SIG-M5 (cell line): ENCODE data around the gene FHOD3.
A peak's percentile ranks its signal among the peaks of the same experiment; 100 is the strongest.
"Not testable (repeated sequence)": the region's sequence is repeated elsewhere in the genome, so short reads cannot be mapped to it uniquely, and the experiment has no call there.

Source experiments
- DNase-seq: peaks from one replicate; lab custom pipeline; 2025; lab: John Stamatoyannopoulos, UW

FHOD3 gene

DNA sequence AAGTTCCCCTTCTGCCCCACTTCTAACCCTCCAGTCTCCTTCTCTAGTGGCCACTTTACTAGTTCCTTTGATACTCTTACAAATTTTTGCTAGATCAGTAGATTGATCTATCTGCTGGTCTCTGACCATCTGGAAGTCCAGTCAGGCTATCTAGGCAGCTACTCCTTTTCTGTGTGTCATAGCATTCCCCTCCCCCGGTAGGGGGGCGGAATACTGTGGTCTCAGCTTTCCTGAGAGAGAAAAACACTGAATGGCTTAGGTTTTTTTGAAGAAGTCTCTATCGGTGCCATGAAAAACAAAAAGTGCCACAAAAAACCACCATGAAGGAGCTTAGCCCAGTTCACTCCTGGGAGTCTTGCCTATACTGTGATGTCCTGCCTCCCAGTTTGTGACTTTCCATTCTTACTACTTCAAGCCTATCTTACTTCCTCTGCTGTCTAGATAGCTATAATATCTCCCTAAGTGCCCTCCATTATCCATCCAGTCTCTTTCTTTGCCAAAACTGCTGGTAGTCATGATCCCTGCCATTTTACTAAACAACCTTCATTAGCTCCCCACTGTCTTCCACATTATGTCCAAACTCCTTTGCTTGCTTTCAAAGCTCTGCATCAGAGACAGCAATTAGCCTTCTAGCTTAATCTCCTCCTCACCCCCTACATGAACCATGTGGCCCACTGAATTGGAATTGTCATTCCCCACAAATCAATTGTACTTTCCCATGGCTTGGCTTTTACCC lies 501.4 kb downstream of the FHOD3 start:
- no peak for DNase-seq

DNA sequence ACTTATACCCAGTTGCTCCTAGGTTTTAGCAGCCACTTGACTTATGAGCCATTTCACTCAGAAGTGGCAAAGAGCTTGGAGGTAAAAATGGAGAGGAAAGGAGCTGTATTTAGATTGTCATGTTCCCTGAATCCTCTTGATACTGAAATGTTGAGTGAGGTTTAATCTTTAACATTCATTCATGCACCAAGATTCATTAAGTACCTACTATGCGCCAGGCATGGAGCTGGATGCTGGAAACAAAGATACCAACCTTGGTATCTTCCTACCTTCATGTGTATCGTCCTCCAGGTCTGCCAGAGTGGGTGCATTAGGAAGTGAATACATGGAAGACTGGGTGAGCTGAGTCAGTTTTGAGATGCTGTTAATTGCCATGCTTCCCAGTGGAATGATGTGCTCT lies 507.6 kb downstream of the FHOD3 start:
- no peak for DNase-seq

DNA sequence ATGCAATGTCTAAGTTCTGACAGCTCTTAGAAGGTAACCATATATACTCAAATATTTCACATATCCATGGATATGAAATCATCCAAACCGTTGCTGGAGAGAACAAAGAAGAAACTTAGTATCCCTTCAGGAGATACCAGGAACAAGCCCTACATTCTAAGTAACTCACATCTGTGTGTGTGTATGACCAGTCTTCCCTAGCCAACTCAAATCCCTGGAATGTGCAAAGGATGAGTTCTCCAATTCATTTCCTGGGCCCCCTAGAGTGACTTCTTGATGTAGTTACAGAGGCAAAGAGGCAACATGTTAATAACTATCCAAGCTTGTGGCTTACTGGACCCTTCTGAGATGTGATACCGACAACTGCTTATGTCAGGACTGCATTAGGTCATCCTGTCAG lies 511.2 kb downstream of the FHOD3 start:
- no peak for DNase-seq

DNA sequence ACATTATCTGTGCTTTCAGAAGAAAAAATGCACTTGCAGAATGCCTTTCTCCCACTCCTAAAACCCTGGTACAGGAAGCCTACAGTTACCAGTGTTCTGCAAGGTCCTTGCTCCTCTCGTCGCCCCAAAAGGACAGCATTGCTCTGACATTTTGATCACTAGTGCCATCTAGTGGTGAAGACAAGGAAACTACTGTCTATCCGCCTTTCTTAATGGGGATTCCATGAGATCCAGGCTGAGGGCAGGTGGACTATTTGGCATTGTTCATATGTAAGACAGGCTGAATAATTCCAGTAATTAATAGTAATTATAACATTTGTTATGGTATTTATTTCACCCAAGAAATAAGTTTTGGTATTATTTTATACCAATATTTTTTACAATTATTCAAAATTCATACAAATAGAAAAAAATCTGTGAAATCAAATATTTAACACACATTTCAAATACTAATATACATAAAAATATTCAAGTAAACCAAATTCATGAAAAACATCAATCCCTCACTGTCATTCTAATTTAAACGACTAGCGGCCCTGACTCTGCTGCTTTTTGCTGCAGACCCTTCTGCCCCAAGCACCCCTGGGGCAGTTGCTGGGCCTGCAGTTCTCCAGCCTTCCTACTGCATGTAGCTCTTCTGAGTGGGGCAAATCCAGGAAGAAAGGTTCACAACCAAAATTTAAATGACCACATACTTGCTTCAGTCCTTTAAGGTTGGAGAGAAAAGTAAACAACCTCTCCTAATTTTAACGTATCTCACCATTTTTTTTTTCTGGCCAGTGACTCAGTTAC lies 512.3 kb downstream of the FHOD3 start:
- DNase-seq: peak; percentile 26

DNA sequence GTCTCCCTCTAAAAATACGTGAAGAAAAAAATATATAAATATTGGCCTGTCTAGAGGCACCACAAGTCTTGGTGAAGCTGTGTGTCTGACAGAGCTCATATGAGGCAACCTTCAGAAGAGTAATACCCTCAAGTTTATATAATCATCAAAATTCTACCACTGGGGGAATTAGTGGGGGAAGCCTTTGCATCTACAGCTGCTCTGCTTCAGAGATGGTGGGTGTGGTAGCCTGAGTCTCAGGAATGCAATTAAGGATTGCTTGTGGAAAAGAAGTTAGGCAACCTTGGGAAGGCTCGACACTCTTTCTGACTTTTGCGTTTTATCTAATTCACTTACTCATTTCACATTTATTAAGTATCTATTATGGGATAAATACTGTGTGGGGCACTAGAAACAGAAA lies 513.9 kb downstream of the FHOD3 start:
- no peak for DNase-seq

DNA sequence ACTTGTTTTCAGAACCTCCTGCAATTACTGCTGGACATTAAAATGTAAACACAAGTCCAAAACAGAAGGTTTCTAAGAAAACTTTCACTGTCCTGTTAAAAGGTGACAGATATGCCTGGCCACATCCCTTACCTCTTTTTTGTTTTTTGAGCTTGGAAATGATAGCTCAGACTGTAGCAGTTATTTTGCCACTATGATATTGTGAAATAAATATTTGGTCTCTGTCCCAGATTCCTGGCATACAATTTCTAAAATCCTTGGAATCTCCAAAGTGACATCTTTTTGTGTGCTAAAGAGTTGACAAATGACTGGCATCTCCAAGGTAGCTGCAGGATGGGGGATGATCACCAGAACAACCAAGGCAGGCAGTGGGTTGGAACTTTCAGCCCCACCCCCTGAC lies 514.4 kb downstream of the FHOD3 start:
- DNase-seq: no peak

DNA sequence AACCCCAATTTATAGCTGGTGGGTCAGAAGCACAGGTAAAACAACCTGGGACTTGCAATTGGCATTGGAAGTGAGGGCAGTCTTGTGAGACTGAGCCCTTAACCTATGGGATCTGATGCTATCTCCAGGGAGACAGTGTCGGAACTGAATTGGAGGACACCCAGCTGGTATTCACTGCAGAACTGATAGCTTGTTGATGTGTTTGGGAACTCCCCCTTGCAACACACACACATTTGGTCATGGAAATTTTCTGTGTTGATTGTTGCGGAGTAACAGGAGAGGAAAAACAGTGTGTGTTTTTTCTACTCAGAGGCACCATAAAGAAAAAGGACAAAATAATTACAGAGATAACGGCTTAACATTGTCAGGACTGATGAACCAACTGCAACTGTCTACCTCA lies 515.2 kb downstream of the FHOD3 start:
- no peak for DNase-seq

DNA sequence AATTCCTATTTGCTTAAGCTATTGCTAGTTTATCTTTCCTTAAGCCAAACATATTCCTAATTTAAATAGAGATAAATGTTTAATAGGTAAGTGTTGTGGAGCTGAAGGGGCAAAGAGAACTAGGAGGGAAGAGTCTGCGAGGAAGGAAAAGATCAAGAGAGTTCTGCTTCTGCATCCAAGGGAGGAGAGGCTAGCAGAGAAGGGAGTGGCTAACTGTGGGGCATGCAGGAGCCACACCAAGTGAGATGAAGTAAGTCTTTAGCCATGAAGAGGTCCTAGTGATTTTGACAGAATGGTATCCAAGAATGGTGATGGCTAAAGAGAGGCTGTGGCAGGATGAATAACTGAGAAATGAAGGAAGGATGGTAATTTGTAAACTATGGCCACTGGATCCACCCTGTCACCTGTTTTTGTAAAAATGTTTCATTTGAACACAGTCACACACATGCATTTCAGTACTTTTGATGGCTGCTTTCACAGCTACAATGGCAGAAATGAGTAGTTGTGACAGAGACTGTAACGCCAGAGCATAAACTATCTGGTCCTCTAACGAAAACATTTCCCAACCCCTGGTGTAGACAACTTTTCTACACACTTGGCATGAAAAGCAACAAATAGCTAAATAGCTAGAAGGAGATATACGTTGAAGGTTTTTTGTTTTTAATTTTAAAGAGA lies 515.7 kb downstream of the FHOD3 start:
- DNase-seq: no peak

DNA sequence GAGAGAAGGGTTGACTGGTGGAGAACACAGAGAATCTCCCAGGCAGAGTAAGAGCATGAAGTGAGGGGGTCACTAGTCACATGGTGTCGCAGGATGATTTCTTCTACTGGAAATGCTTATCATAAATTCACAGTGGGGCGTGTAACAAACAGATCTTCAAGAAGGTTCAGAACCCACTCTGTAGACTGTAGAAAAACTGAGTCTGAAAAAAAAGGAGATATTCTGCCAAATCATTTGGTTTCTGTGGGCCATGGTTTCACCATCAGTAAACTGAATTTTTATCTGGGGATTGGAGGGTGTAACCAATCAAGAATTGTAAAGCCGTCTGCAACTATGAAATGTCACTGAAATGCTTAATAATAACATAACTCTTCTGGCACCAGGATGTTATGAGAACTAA lies 516.3 kb downstream of the FHOD3 start:
- no peak for DNase-seq

DNA sequence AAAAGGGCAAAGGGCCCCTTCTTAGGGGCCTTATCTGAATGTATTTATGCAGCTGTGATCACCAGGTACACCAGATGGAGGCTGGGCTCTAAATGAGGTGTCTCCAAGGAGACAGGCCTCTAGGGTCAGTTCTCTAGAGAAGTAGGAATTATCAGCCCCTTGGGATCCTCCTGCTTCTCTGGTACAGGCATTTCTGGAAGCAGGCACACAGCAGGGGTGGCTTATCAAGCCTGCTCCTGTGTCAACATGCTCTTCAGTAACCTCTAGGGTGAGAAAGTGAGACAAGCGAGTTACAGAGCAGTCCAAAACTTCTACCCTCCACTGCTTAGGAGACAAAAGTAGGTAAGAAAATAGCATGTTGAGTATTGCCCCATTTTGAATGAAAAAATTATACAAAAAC lies 517.5 kb downstream of the FHOD3 start:
- no peak for DNase-seq

DNA sequence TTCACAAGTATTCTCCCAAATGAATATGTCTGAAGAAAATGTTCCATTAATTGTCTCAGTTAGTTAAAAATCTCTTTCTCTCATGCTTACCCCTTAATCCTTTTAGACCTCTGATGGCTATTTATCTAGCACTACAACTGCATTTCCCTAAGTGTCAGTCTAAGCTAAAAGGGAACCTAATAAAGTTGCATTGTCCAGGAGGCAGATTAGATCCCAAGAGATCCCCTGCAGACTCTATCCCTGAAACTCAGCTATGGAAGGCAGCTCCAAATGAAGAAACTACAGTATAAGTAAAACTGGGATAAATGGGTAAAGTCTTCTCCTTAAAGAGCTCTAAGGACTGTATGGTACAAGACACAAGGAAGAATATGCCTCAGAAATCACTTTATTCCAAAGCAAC lies 518.6 kb downstream of the FHOD3 start:
- DNase-seq: not testable (repeated sequence)

DNA sequence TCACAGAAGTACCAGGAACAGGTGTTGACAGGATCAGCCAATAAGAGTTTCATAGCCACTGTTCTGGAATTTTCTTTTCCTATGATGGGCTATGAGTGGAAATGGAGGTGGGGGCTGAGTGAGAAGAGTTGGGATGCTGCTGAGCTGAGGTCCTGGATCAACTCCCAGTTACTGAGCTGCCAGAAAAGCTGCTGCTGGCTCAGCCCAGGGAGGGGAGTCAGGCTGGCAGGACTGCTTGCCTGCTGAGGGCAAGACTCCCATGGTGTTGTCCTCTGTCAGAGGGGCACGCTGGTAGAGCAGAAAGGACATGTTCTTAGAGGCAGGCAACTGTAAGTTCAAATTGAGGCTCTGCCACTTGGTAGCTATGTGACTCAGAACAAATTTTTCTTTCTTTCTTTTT lies 519.5 kb downstream of the FHOD3 start:
- no peak for DNase-seq

DNA sequence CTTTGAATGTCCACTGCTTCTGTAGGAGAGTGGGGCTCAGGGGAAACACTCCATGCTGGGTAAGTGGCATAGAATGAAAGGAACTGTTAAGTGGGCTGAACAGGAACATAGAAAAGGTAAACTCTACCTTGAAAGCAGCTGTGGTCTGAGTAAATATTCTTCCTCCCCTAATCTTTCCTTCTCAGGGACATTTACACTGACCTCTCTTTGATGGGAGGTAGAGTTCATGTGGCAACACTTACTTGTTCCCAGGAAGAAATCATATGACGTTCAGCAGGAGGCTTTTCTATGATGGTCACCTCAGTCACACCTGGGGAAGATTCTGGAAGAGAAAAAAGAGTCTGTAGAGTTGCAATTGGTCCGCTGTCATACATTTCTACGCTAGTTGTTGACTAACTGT lies 521.1 kb downstream of the FHOD3 start:
- DNase-seq: no peak

DNA sequence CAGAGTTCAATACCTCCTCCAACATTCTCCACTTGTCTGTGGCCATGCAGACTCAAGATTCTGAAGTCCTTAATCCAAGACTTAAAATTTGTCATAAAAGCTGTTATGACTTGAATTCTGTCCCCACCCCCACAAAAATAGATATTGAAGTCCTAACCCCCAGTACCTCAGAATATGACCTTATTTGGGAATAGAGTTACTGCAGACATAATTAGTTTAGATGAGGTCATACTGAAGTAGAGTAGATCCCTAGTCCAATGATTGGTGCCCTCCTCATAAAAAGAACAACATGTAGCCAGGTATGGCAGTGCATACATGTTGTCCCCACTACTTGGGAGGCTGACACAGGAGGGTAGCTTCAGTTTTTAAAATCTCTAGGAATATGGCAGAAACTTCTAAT lies 522.1 kb downstream of the FHOD3 start:
- DNase-seq: no peak

DNA sequence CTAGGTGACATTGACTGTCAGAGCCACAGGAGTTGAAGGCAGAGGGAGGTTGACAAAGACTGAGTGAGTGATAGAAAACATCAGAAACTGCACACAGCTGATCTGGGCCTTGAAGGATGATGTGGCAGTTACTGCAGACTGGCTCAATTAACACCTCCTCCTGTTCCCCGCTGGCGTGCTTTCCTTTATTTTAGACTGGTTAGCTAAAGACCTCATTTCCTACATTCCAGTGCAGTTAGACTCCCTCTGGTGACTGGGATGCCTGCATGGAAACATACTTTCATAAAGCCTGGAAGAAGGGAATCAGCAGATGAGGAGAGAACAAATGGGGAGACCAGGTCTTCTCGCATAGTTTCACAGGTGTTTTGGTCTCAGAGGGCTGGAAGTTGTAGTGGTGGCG lies 524.2 kb downstream of the FHOD3 start:
- no peak for DNase-seq

DNA sequence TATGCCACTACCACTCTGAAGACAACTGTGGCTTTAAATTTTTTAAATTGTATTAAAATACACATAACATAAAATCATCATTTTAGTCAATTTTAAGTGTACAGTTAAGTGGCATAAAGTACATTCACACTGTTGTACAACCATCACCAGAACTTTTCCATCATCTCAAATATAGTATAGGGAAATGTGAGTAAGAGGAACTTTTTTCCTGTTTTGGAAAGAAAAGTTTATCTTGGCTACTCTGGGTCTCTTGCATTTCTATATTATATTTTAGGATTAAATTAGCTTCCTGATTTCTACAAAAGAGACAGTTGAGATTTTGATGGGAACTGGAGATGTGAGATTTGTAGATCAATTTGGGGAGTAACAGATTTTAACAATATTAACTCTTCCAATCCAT lies 528.0 kb downstream of the FHOD3 start:
- DNase-seq: no peak

DNA sequence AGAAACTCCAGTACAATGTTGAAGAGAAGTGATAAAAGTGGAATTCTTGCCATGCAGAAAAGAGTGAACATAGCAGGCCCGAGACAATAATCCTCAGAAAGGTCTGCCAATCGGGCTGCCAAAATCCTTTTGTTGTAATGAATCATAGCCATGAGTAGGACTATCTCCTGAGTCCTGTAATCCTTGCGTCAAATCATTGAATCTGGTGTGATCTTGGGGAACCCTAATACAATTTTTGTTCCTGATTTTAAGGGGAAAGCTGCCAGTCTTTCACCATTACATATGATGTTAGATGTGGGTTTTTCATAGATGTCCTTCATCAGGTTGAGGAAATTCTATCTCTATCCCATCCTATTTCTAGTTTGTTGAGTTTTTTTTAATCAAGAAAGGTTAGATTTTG lies 529.0 kb downstream of the FHOD3 start:
- no peak for DNase-seq

DNA sequence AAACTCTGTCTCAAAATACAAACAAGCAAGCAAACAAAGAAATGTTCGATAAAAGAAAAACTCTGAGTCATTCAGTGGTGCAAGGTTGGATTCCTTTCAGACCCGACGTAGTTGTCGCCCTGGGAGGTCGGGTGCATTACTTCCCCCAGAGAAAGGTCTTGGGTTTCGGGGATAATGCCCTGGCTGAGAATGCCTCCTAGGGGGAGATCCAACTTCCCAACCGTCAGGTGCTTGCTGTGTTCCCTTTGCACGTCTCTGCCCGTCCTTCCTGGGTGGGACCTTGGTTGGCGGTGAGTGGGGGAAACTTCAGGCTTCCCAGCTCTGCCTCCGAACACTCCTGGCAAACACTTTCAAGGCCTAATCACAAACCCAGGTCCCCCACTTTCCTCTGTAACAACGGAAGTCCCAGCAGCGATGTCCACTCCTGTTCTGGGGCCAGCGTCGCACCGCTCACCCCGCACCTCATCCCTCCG lies 530.7 kb downstream of the FHOD3 start:
- DNase-seq: no peak

DNA sequence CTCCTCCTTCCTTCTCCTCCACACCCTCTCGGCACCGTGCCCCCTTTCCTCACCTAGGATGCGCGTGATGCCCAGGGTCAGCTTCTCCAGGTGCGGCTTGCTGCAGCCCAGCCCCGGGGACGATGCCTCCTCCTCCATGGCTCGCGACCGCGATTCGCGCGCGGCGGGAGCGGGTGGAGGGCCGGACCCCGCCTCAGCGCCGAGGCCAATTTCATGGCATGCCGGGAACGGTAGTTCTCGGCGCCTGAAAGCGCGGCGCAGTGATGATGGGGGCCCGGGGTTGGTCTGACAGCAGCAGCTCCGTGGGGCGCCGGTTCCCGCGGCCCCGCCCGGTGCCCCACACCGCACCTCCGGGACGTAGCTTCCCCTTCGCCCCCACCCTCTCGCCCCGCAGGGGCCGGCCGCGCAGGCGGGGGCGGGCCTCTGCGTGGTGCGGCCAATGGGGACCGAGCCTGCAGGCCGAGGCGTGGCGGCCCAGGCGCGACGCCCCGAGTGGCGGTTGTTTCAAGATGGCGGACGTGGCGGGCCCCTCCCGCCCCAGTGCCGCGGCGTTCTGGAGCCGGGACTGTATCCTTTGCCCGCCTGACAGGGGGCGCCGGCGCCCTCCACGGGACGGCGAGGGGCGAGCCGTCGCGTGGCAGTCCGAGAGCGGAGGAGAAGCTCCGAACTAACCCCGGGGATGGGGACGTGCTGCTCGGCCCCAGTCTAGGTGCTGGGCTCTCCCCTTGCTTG lies 531.3 kb downstream of the FHOD3 start, which contains the start of the genes KIAA1328 and TPGS2:
Gene KIAA1328 (plus strand): TSS at position 498 of the 732 bp plus-strand sequence. CDS start 12 bp downstream, at position 510.
Gene TPGS2 (minus strand): TSS at position 373 of the 732 bp plus-strand sequence. CDS start 235 bp downstream, at position 138.
- DNase-seq: peak; percentile 81
